Activated T-helper 9 cell treated with anti-CD3 and anti-CD28 coated beads, Interleukin-2, amount 50 U/mL, for 16 hours (primary cell): ENCODE measurements around the gene NANOS2.

Experiments used
- DNase-seq: peaks from one replicate; pipeline ENCODE4 v3.0.0-alpha.2; 2020; ENCODE audit warnings: low read depth

Gene NANOS2

DNA sequence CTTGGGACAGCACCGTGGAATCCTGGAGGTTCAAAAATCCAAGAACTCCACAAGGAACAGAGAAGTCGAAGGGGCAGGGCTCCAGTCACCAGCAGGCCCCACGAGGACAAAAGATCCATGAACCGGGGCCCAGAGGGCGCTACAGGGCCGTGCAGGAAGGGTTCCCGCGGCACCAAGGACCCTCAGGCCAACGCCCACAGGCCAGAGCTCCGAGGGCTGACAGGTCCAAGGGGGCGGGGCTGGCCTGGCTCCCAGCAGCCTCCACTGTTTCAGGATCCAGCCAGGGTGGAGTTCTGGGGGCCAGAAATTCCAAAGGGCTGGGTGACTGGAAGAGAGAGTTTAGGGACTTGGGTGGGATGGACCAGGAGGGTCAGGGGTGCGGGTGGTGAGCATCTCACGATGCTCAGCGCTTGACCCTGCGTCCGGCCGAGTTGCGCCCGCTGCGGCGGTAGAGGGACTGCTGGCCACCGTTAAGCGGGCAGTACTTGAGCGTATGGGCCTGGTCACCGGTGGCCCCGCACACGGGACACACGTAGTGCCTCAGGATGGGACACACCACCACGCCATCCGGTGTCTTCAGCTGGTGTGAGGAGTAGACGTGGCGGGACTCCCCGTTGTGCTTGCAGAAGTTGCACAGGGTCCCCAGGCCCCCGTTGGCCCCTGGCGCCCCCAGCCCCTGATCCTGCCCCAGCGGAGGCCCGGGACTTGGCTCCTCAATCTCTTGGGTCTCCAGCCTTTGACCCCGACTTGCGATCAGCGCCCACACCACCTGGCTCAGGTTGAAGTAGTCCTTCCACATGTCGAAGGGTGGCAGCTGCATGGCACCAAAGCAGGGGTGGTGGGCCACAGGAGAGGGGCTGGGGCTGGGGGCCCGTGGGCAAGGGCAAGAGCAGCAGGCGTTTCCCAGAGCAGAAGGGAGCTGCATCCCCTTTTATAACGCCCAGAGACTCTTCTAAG lies at the start of gene NANOS2:
Gene NANOS2 (minus strand): TSS at position 905 of the 957 bp plus-strand sequence. CDS start 85 bp downstream, at position 820.
- no peak for DNase-seq

DNA sequence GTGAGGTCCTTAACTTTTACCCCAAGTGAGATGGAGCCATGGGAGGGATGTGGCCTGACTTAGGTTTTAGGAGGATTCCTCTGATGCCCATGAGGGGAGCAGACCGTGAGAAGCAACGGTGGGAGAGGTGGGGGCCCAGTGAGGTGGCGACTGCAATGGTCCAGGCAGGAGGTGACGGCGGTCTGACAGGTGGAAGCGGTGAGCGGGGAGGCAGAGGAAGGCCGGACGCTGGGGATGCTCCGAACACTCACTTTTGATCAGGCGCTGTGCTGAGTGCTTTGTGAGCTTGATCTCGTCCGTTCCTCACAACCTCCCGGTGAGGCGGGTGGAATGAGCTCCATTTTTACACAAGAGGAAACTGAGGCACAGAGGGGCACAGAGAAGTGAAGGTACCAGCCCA lies 47.4 kb upstream of the NANOS2 start:
- no peak for DNase-seq

DNA sequence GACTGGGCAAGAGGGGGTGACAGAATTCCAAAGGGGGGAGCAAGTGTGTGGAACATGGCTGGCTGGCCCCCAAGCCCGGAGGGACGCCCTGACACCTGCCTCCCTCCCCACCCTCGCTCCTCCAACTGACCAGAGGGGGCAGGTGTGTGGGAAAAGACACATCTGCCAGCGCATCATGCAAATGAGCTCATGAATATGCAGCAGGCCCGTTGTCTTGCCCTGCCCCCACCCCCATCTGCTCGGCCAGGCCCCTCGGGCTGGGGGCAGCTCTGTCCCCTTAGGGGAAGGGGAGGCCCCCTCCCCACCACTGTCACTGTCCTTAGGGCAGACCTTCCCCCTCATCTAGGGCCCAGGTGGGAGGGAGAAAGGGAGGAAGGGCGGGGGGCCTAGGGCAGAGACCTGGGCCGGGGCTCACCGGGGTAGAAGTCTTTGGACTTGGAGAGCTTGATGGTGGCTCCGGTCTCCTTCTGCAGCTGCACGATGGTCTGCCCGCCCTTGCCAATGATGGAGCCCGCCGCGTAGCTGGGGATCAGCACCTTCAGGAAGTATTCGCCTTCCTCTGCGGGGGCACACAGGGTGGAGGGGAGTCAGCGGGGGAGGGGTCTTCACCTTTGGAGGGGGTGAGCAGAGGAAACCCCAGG lies 46.1 kb upstream of the NANOS2 start:
- no peak for DNase-seq

DNA sequence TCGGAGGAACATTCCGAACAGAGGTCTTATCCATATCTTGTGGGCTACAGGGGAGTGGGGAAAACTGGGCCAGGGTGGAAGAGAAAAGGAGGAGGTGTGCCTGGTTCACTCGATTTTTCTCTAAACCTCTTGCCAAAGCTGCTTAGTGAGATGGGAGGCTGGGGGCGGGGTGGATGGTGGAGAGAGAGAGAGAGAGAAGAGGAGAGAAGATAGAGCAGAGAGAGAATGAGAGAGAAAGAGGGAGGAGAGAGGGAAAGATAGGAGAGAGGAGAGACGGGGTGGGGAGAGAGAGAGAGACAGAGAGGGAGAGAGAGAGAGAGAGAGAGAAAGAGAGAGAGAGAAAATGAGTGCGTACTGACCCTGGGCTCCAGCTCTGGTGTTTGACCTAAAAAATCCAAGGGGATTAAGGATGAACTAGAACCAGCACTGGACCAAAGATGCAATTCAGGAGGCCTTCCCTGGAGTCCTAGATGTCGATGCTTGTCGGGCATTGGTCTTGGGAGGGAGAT lies 45.0 kb upstream of the NANOS2 start:
- no peak for DNase-seq

DNA sequence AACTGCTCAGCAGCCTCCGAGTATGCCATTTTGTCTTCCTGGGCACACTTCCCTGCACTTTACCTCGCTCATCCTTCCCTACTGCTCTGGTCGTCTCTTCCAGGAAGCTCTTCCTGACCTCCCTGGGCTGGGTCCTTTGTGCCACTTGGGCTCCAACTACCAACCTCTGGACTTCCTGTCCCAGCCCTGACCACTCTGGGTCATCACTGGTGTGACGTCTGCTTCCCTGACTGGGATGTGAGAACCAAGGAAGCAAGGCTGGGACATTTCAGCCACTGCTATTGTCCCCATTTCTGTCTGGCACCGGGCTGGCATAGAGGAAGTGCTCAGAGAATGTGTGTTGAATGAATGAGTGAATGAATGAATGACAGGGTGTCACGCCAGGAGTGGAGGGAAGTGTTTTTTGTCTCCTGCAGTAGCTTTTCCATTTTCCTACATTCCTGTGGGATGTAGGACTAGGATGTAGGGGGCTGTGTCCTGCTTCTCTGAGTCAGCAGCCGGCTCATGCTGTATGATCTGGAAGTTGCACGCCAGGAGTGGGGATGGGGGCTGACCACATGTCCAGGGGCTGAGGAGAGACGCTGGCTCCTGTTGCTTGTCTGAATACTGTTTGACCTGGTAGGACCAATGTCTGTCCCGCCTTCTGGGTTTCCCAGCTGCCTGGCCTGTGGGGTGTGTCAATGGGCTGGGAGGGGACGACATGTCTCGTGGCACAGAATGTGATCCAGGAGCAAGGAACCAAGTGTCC lies 44.4 kb upstream of the NANOS2 start:
- DNase-seq: no peak

DNA sequence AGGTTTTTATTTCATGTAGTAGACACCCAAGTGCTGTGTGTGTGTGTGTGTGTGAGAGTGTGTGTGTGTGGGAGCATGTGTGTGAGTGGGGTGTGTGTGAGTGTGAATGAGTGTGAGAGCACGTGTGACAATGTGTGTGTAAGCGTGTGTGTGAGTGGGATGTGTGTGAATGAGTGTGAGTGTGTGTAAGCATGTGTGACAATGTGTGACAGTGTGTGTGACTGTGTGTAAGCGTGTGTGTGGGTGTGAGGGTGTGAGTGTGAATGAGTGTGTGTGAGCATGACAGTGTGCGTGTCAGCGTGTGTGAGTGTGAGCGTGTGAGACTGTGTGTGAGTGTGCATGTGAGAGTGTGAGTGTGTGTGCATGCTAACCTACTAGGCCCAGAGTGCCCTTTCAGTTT lies 43.7 kb upstream of the NANOS2 start:
- DNase-seq: no peak

DNA sequence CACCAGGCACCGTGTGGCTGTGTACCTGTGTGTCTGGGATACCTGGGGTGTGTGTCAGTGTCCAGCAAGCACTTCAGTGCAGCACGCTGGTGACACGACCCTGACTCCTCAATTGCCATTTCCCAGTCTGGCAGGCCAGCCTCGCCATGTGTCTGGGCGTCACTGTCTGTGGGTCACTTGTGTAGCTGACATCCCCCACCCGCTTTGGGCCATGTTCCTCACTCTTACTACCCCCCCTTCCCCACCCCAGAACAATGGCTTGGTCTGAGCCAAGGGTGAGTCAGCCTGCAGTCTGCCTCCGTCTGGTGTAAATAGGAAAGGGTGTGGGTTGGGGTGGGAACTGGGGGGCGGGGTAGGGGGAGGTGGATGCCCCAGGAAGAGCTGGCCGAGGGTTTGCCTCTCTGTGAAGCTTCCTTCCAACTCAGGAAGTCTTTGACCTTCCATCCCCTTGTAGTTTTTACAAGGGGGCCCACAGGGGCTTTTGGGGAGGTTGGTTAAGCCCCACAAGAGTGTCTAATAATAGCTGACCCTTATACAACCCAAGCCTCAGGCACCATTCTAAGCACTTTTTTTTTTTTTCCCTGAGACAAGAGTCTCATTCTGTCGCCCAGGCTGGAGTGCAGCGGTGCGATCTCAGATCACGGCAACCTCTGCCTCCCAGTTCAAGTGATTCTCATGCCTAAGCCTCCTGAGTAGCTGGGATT lies 41.5 kb upstream of the NANOS2 start:
- DNase-seq: no peak

DNA sequence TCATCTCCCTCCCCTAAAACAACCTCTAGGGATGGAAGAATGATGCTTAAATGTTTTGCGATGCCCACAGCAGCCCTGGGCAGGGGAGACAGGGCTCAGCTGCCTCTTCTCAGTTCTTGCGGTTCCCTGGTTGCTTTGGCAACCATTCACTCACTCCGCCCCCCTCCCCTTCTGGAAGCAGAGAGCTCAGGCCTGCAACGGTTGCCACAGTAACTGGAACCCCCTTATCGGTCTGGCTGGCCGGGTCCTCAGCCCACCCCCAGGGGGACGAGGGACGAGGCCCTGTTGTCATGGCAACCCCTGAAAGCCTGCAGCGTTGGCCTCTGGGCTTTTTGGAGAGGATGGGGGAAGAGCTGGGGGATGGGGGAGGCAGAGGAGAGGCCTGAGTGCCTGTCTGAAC lies 39.6 kb upstream of the NANOS2 start:
- DNase-seq: no peak

DNA sequence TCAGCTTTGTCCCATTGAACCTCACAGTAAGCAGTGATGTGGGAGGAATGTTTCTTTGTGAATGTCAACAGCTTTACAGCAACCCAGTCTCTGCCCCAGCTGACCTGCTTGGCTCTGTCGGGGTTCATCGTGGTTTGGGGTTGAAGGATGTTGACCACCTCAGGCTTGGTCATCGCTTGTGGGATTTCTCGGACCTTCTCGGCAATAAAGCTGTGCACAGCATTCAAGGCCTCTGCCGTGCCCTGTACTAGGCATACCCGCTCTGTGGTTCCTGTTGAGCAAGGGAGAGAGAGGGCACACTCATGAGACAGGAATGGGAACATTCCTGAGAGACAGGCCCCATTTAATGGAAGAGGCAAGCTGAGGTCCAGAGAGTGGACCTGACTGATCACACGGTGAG lies 39.1 kb upstream of the NANOS2 start:
- no peak for DNase-seq

DNA sequence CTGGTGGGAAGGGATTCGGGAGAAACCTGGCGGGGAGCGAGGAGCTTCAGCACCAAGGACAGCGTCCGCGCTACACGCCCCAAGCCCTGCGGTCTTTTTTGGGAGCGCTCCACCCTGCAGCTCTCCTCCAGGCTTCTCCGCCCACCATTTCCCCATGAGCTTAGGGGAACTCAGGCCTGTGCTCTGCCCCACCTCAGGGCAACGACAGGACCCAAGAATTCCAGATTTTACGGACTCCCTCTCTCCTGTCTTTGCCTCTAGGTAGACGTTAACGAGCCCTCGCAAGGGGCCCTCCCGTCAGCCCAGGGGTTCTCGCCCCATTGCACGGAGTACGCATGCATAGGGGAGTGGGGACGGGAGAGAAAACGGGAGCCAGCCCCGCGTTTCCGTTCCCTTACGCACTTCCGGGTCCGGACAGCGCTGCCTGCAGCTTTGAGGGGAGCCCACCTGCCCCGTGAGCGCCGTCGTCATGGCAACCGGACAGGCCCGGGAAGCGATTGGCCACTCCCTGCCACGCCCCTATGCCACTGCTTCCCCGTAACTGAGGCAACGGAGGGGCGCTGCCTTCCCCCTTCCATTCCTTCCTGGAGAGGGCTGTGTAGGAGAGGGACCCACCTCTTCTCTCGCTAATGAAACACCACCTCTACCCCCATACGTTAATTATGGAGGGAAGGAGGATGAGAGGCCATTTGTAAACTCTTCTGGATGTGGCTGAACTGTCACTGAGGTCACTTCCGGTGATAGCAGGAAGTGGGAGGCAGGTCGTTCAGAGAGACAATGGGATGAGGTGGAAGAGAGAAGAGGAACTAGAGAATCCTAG lies 38.3 kb upstream of the NANOS2 start:
- no peak for DNase-seq

DNA sequence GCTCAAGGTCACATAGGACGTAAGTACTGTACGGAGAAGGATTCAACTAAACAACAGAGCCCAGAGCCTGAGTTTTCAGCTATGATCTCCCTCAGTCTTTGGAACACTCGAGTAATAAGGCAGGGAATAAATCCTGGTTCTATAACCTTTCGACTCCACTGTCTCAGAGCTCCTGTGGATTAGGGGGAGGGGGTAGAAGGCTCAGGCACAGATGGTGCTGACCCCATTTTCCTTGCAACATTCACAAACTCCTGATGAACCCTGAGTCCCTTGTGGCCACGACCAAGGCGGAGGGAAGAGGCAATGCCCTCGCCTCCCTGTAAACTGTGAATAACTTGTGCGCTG lies 37.7 kb upstream of the NANOS2 start:
- no peak for DNase-seq

DNA sequence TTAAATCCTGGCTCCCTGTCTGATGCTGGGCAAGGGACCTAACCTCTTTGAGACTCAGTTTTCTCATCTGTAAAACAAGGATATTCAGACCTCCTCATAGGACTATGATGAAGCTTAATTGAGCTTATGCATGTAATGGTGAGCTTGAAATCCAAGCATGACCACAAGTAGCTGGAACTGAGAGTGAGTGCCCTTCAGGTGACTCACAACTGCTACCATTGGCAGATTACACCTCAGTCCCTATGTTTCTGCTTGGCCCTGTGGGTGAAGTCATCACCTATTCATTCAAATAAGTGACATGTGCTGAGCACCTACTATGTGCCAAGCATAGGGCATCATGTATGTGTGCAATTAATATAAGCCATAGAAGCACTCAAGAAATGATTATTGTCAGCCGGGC lies 33.3 kb upstream of the NANOS2 start:
- DNase-seq: no peak

DNA sequence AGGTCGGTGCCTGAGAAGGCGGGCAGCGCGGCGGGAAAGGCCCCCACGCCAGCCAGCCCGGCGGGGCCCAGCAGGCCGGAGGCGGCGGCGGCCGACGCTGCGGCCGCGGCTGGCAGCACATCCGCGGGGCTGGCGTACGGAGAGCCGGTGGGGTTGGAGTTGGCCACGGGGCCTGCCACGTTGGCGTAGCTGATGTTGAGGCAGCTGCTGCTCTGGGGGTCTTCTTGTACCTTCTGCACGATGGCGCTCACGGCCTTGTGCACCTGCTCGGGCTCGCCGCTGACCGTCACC lies 25.9 kb upstream of the NANOS2 start:
- DNase-seq: no peak

DNA sequence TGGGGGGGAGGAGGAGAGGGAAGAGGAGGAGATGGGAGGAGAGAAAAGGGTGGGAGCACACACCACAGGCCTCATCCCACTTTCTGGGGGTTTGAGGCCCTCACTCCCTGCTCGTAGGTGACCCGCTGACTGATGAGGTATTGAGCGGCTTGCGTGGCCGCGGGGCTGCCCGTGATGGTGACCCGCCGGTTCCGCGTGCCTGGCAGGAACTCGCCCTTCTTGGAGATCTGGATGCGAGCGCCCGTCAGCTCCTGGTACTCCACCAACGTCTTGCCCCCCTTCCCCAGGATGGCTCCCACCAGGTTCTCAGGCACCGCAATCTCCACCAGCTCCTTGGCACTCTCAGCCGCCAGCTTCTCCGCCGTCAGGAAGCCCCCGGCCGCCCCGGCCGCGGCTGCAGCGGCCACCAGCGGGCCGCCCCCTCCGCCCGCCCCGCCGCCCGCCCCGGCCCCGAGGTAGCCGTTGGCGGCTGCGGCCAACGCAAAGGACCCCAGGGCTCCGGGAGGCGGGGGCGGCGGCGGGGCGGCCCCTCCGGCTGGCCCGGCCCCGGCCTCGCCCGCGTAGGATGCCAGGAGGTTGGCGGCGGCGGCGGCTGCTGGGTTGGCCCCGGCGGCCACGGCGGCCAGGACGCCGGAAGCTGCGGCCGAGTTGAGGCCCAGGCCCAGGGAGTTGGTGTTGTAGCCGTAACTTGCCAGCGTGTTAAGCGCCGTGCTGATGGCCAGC lies 25.4 kb upstream of the NANOS2 start:
- no peak for DNase-seq

DNA sequence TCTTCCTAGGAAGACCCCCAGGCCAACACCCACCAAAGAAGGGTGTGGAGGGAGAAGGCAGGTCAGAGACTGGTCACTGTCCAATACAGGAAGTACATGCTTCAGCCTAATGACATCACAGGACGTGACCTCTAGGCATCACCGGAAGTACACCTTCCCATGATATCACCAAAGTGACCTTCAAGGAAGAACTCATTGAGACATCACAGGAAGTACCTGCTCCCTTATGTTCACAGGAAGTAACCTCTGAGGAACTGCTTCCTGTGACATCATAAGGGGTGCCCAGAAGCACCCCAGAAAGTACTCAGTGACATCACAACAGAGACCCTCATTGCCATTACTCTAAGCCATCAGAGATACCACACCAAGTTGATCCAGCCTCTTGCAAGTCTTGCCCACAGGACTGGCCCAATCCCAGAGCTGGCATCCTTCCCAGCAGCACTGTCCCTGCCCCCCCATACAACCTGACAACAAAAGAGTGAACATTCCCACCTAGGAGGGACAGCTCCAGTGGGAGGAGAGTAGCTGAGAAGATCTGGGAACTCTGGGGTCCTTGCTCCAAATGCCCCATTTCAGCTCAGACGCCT lies 24.2 kb upstream of the NANOS2 start:
- DNase-seq: no peak

DNA sequence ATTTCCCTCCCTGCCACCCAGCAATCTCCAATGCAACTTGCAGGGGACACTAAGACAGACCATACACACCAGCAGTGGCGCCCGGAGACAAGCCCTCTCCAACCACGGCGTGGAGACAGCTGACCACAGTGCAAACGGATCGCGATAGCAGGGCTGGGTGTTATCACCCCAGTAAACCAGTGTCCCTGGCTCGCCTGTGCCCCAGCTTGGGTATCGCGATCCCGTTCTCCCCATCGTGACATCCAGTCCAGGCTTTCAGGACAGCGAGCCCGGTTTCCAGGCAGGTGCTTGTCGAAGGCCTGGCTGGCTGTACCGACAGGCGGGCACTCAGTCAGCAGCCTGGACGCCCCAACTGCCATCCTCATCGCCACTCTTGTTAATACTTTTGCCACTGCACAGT lies 20.7 kb upstream of the NANOS2 start:
- DNase-seq: no peak

DNA sequence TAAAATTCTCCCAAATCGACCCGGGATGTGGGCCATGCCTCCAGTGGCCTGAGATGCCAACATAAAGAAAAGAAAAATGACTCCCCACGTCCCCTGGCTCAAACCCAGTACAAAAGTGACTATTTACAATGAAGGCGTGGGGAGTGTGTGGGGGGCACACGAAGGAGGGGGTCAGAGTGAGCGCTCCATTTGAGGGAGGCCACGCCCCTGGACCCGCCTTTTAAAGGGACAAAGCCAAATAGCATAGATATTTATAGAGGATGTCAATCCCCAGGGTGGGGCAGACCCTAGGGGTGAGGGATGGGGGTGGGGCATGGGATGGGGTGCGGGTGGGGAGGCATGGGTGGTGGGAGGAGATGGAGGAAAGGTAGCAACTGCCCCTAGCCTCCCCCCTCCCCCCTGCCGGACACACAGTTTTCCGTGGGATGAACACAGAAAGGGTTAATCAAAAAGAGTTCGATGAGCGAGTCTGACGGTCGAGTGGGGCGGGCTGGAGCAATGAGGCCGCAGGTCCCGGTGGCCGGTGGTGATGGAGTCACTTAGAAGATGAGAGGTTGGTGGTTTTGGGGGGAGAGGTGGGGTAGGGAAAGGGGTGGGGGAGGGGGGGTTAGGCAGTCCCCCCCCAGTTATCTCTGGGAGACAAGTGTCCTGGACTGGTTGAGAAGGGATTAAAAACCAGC lies 20.1 kb upstream of the NANOS2 start:
- DNase-seq: no peak

DNA sequence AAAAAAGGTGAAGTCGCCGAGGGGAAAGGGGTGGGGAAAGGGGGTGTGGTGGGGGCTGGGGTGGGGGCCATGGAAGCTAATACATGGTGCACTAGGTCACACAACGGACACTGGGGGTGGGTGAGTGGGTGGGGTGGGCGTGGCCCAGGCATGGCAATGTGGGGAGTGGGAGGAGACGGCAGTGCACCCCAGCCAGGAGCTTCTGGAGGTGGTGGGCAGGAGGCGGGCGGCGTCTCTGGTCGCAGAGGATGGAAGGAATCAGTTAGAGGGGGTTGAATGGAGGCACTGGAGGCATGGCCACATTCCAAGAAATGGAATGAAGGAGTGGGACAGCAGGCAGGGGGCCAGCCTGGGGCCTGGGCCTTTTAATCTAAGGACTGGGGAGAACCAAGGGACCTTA lies 19.2 kb upstream of the NANOS2 start:
- DNase-seq: no peak

DNA sequence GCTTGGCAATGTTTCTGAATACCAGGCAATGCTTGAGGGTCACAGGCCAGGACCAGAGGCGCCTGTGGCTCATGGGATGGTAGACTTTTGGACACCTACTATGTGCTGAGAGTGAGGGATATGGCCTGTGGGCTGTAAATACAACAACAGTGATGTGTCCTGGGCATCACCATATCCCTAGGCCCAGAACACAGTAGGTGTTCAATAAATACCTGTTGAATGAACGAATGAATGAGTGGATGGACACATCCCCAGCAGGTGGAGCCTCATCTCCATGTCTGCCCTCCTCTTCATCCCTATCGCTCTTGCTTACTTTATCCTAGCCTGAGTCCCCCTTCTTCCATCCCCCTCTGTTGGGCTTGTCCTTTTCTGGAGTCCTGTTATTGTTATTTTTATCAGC lies 16.5 kb upstream of the NANOS2 start:
- no peak for DNase-seq

DNA sequence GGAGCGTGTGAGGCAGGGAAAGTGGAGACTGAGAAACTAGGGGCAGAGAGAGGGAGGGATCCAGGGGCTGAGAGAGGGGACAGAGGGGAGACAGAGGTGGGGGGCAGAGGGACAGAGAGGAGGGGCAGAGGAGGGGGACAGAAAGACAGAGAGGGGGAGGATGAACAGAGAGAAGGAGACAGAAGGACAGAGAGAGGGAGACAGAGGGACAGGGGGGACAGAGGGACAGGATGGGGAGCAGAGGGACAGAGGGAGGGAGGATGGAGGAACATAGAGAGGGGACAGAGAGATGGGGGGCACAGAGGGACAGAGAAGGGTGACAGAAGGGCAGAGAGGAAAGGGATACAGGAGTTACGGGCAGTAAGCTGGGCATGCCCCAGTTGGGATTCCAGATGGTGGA lies 14.7 kb upstream of the NANOS2 start:
- no peak for DNase-seq
